ENCODE data around the gene GLCE.
"Not testable (repeated sequence)": the region's sequence is repeated elsewhere in the genome, so short reads cannot be mapped to it uniquely, and the experiment has no call there.

Gene GLCE

GRCh38 chr15:69161079-69161877 lies 843 bp downstream of the GLCE start:
- FAIRE-seq = no peak

GRCh38 chr15:69161878-69162213 lies 1.4 kb downstream of the GLCE start:
- FAIRE-seq = no peak

- no peak for FAIRE-seq
These were observed 2.8 kb downstream of the GLCE start for GRCh38 chr15:69163141-69163669.

- no peak for FAIRE-seq
These were observed 4.6 kb downstream of the GLCE start for GRCh38 chr15:69164807-69165636.

- FAIRE-seq = no peak
These were observed 5.2 kb downstream of the GLCE start for GRCh38 chr15:69165637-69166025.

GRCh38 chr15:69167218-69167846 lies 6.9 kb downstream of the GLCE start:
- FAIRE-seq = no peak

GRCh38 chr15:69168361-69168760 lies 7.9 kb downstream of the GLCE start:
- FAIRE-seq = not testable (repeated sequence)

- FAIRE-seq = not testable (repeated sequence)
These were observed 9.1 kb downstream of the GLCE start for GRCh38 chr15:69169540-69169939.

GRCh38 chr15:69170597-69170996 lies 10.2 kb downstream of the GLCE start:
- FAIRE-seq = no peak

GRCh38 chr15:69172847-69173246 lies 12.4 kb downstream of the GLCE start:
- FAIRE-seq = no peak

GRCh38 chr15:69175536-69175935 lies 15.1 kb downstream of the GLCE start:
- FAIRE-seq = no peak

GRCh38 chr15:69181424-69181823 lies 21.0 kb downstream of the GLCE start:
- FAIRE-seq = no peak

- FAIRE-seq = no peak
These were observed 24.8 kb downstream of the GLCE start for GRCh38 chr15:69185216-69185615.

- no peak for FAIRE-seq
These were observed 25.3 kb downstream of the GLCE start for GRCh38 chr15:69185706-69186105.

GRCh38 chr15:69189157-69189556 lies 28.7 kb downstream of the GLCE start:
- no peak for FAIRE-seq

- no peak for FAIRE-seq
These were observed 29.7 kb downstream of the GLCE start for GRCh38 chr15:69190091-69190490.

- FAIRE-seq = no peak
These were observed 30.1 kb downstream of the GLCE start for GRCh38 chr15:69190504-69190903.

- FAIRE-seq = no peak
These were observed 33.8 kb downstream of the GLCE start for GRCh38 chr15:69194025-69194827.

- FAIRE-seq = no peak
These were observed 34.4 kb downstream of the GLCE start for GRCh38 chr15:69194854-69195253.

- FAIRE-seq = no peak
These were observed 40.7 kb downstream of the GLCE start for GRCh38 chr15:69200832-69201745.

GRCh38 chr15:69206079-69206478 lies 45.6 kb downstream of the GLCE start:
- no peak for FAIRE-seq

- no peak for FAIRE-seq
These were observed 49.2 kb downstream of the GLCE start for GRCh38 chr15:69209661-69210060.

Data from A204.1 (cell line).